Measurements from ENCODE around the gene C9orf78.

DNA sequence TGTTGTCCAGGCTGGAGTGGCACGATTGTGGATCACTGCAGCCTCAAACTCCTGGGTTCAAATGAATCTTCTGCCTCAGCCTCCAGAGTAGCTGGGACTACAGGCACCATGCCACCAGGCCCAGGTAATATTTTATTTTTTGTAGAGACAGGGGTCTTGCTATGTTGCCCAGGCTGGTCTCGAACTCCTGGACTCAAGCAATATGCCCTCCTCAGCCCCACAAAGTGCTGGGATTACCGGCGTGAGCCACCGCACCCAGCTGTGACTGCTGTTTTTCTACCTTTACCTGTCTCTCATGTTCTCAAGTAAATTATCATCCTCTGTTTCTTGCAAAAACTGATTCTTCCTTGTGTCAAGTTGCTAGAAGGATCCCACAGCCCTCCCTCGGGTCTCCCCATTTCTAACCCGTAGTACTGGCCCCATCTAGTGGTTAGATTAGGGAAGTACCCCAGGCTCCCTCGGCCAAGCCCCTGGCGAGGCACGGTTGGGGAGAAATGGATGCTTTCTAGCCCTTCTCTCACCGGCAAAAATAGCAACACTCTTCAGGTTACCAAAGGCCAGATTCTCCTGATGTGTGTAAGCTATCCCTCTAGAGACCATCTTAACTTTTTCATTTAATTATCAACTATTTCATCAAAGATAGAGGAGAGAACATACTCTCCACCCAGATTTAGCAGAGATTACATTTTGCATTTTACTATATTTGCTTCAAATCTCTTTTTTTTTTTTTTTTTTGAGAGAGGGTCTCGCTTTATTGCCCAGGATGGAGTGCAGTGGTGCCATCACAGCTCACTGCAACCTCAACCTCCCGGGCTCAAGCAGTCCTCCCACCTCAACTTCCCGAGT, 51.3 kb downstream of the C9orf78 start:
- TF ChIP-seq POLR2AphosphoS5 (IDR thresholded peaks at IDR 0.05; ENCODE audit: low read depth, low read length) (no peak), TAF1 (IDR thresholded peaks at IDR 0.05; ENCODE audit: borderline replicate concordance, insufficient read depth, low read length) (no peak), SIN3A (IDR thresholded peaks at IDR 0.05; ENCODE audit: borderline replicate concordance, insufficient read depth, low read length) (no peak), FOXP2 (optimal IDR thresholded peaks at IDR 0.05; ENCODE audit: borderline replicate concordance, extremely low read depth, extremely low read length, insufficient read depth) (no peak)
- TF ChIP-seq, protein P1, sequence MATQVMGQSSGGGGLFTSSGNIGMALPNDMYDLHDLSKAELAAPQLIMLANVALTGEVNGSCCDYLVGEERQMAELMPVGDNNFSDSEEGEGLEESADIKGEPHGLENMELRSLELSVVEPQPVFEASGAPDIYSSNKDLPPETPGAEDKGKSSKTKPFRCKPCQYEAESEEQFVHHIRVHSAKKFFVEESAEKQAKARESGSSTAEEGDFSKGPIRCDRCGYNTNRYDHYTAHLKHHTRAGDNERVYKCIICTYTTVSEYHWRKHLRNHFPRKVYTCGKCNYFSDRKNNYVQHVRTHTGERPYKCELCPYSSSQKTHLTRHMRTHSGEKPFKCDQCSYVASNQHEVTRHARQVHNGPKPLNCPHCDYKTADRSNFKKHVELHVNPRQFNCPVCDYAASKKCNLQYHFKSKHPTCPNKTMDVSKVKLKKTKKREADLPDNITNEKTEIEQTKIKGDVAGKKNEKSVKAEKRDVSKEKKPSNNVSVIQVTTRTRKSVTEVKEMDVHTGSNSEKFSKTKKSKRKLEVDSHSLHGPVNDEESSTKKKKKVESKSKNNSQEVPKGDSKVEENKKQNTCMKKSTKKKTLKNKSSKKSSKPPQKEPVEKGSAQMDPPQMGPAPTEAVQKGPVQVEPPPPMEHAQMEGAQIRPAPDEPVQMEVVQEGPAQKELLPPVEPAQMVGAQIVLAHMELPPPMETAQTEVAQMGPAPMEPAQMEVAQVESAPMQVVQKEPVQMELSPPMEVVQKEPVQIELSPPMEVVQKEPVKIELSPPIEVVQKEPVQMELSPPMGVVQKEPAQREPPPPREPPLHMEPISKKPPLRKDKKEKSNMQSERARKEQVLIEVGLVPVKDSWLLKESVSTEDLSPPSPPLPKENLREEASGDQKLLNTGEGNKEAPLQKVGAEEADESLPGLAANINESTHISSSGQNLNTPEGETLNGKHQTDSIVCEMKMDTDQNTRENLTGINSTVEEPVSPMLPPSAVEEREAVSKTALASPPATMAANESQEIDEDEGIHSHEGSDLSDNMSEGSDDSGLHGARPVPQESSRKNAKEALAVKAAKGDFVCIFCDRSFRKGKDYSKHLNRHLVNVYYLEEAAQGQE (IDR thresholded peaks at IDR 0.05; ENCODE audit: insufficient read depth in 1 of 2, low read depth in 2 of 2, low read length in 2 of 2): no peak

Data from PFSK-1 (cell line).